ENCODE measurements around the gene VPS25.

Gene VPS25

GRCh38 chr17:42782166-42783061 is 9.2 kb downstream of the VPS25 start:
- Histone ChIP-seq H3K4me3 (ENCODE audit: extremely low read depth, insufficient read depth, low read length, poor library complexity, severe bottlenecking) (peak overlapping the region; percentile 53), H3K27ac (ENCODE audit: low read depth, low read length, severe bottlenecking) (no peak overlapping the region), H3K36me3 (ENCODE audit: control insufficient read depth, insufficient read depth, low read length) (peaks cover 32% of the 10 kb centered on the region), H3K9me3 (ENCODE audit: control insufficient read depth, low read length) (no peaks in the 10 kb centered on the region), H3K4me1 (ENCODE audit: control insufficient read depth, insufficient read depth, low read length, poor library complexity, severe bottlenecking) (peaks cover 31% of the 10 kb centered on the region)
- 84 to 85% methylated on average over 17 to 20 of the region's 29 CpGs for WGBS, 2 experiments (ENCODE audit: insufficient coverage in 2 of 2)

- H3K4me1 ChIP-seq (ENCODE audit: control insufficient read depth, insufficient read depth, low read length, poor library complexity, severe bottlenecking): peaks cover 31% of the 10 kb centered on the region
- no peaks in the 10 kb centered on the region for H3K9me3 ChIP-seq (ENCODE audit: control insufficient read depth, low read length)
- H3K27ac ChIP-seq (ENCODE audit: low read depth, low read length, severe bottlenecking): no peak overlapping the region
- peaks cover 33% of the 10 kb centered on the region for H3K36me3 ChIP-seq (ENCODE audit: control insufficient read depth, insufficient read depth, low read length)
- WGBS, 2 experiments (ENCODE audit: insufficient coverage in 2 of 2): 52 to 62% methylated on average over 7 to 8 of the region's 9 CpGs
- no peak overlapping the region for H3K4me3 ChIP-seq (ENCODE audit: extremely low read depth, insufficient read depth, low read length, poor library complexity, severe bottlenecking)
Observed at GRCh38 chr17:42783062-42783790, 10.0 kb downstream of the VPS25 start.

GRCh38 chr17:42783791-42784138 is 10.5 kb downstream of the VPS25 start:
- Histone ChIP-seq H3K27ac (ENCODE audit: low read depth, low read length, severe bottlenecking) (no peak overlapping the region), H3K4me3 (ENCODE audit: extremely low read depth, insufficient read depth, low read length, poor library complexity, severe bottlenecking) (no peak overlapping the region), H3K36me3 (ENCODE audit: control insufficient read depth, insufficient read depth, low read length) (peaks cover 32% of the 10 kb centered on the region), H3K4me1 (ENCODE audit: control insufficient read depth, insufficient read depth, low read length, poor library complexity, severe bottlenecking) (peaks cover 31% of the 10 kb centered on the region), H3K9me3 (ENCODE audit: control insufficient read depth, low read length) (no peaks in the 10 kb centered on the region)
- 85 to 86% methylated on average over 21 of the region's 22 CpGs for WGBS, 2 experiments (ENCODE audit: insufficient coverage in 2 of 2)

GRCh38 chr17:42784409-42784808 is 11.2 kb downstream of the VPS25 start:
- Histone ChIP-seq H3K36me3 (ENCODE audit: control insufficient read depth, insufficient read depth, low read length) (peaks cover 26% of the 10 kb centered on the region), H3K9me3 (ENCODE audit: control insufficient read depth, low read length) (no peaks in the 10 kb centered on the region), H3K27ac (ENCODE audit: low read depth, low read length, severe bottlenecking) (no peak overlapping the region), H3K4me1 (ENCODE audit: control insufficient read depth, insufficient read depth, low read length, poor library complexity, severe bottlenecking) (peaks cover 31% of the 10 kb centered on the region), H3K4me3 (ENCODE audit: extremely low read depth, insufficient read depth, low read length, poor library complexity, severe bottlenecking) (no peak overlapping the region)
- WGBS, 2 experiments (ENCODE audit: insufficient coverage in 2 of 2): 96 to 99% methylated on average over 20 of the region's 25 CpGs

- Histone ChIP-seq H3K27ac (ENCODE audit: low read depth, low read length, severe bottlenecking) (no peak overlapping the region), H3K4me3 (ENCODE audit: extremely low read depth, insufficient read depth, low read length, poor library complexity, severe bottlenecking) (no peak overlapping the region), H3K9me3 (ENCODE audit: control insufficient read depth, low read length) (no peaks in the 10 kb centered on the region), H3K36me3 (ENCODE audit: control insufficient read depth, insufficient read depth, low read length) (peaks cover 22% of the 10 kb centered on the region), H3K4me1 (ENCODE audit: control insufficient read depth, insufficient read depth, low read length, poor library complexity, severe bottlenecking) (peaks cover 31% of the 10 kb centered on the region)
- WGBS, 2 experiments (ENCODE audit: insufficient coverage in 2 of 2): 95 to 97% methylated on average over 42 to 48 of the region's 52 CpGs
Observed at GRCh38 chr17:42784811-42785592, 11.8 kb downstream of the VPS25 start.

GRCh38 chr17:42787266-42787665 is 14.0 kb downstream of the VPS25 start:
- Histone ChIP-seq H3K9me3 (ENCODE audit: control insufficient read depth, low read length) (no peaks in the 10 kb centered on the region), H3K36me3 (ENCODE audit: control insufficient read depth, insufficient read depth, low read length) (peaks cover 22% of the 10 kb centered on the region), H3K4me3 (ENCODE audit: extremely low read depth, insufficient read depth, low read length, poor library complexity, severe bottlenecking) (no peak overlapping the region), H3K27ac (ENCODE audit: low read depth, low read length, severe bottlenecking) (no peak overlapping the region), H3K4me1 (ENCODE audit: control insufficient read depth, insufficient read depth, low read length, poor library complexity, severe bottlenecking) (peaks cover 19% of the 10 kb centered on the region)
- 95 to 96% methylated on average over 9 to 10 of the region's 11 CpGs for WGBS, 2 experiments (ENCODE audit: insufficient coverage in 2 of 2)

- H3K4me3 ChIP-seq (ENCODE audit: extremely low read depth, insufficient read depth, low read length, poor library complexity, severe bottlenecking): no peak overlapping the region
Observed at GRCh38 chr17:42791948-42792347, 18.7 kb downstream of the VPS25 start.

GRCh38 chr17:42792545-42792944 is 19.3 kb downstream of the VPS25 start:
- H3K36me3 ChIP-seq (ENCODE audit: control insufficient read depth, insufficient read depth, low read length): peaks cover 40% of the 10 kb centered on the region
- 88% methylated on average over 4 of the region's 5 CpGs; no CpG with 5 or more reads in 1 of the 2 experiments for WGBS, 2 experiments (ENCODE audit: insufficient coverage in 2 of 2)
- H3K4me1 ChIP-seq (ENCODE audit: control insufficient read depth, insufficient read depth, low read length, poor library complexity, severe bottlenecking): peaks cover 2% of the 10 kb centered on the region
- no peak overlapping the region for H3K27ac ChIP-seq (ENCODE audit: low read depth, low read length, severe bottlenecking)
- no peak overlapping the region for H3K4me3 ChIP-seq (ENCODE audit: extremely low read depth, insufficient read depth, low read length, poor library complexity, severe bottlenecking)
- H3K9me3 ChIP-seq (ENCODE audit: control insufficient read depth, low read length): no peaks in the 10 kb centered on the region

More at GRCh38 chr17:42791948-42792347, 18.7 kb downstream of the VPS25 start:
- H3K9me3 ChIP-seq (ENCODE audit: control insufficient read depth, low read length): no peaks in the 10 kb centered on the region
- peaks cover 39% of the 10 kb centered on the region for H3K36me3 ChIP-seq (ENCODE audit: control insufficient read depth, insufficient read depth, low read length)
- H3K4me1 ChIP-seq (ENCODE audit: control insufficient read depth, insufficient read depth, low read length, poor library complexity, severe bottlenecking): no peaks in the 10 kb centered on the region
- H3K27ac ChIP-seq (ENCODE audit: low read depth, low read length, severe bottlenecking): no peak overlapping the region
- 93 to 100% methylated on average over 1 to 2 of the region's 2 CpGs for WGBS, 2 experiments (ENCODE audit: insufficient coverage in 2 of 2)

GRCh38 chr17:42795061-42795460 is 21.8 kb downstream of the VPS25 start:
- no peak overlapping the region for H3K27ac ChIP-seq (ENCODE audit: low read depth, low read length, severe bottlenecking)
- H3K9me3 ChIP-seq (ENCODE audit: control insufficient read depth, low read length): no peaks in the 10 kb centered on the region
- H3K36me3 ChIP-seq (ENCODE audit: control insufficient read depth, insufficient read depth, low read length): peaks cover 28% of the 10 kb centered on the region
- H3K4me1 ChIP-seq (ENCODE audit: control insufficient read depth, insufficient read depth, low read length, poor library complexity, severe bottlenecking): peaks cover 5% of the 10 kb centered on the region
- H3K4me3 ChIP-seq (ENCODE audit: extremely low read depth, insufficient read depth, low read length, poor library complexity, severe bottlenecking): no peak overlapping the region
- 95 to 100% methylated on average over 3 of the region's 4 CpGs for WGBS, 2 experiments (ENCODE audit: insufficient coverage in 2 of 2)

GRCh38 chr17:42795465-42795864 is 22.2 kb downstream of the VPS25 start:
- H3K36me3 ChIP-seq (ENCODE audit: control insufficient read depth, insufficient read depth, low read length): peaks cover 28% of the 10 kb centered on the region
- H3K27ac ChIP-seq (ENCODE audit: low read depth, low read length, severe bottlenecking): no peak overlapping the region
- H3K4me3 ChIP-seq (ENCODE audit: extremely low read depth, insufficient read depth, low read length, poor library complexity, severe bottlenecking): no peak overlapping the region
- 94 to 96% methylated on average over 6 to 7 of the region's 10 CpGs for WGBS, 2 experiments (ENCODE audit: insufficient coverage in 2 of 2)
- H3K4me1 ChIP-seq (ENCODE audit: control insufficient read depth, insufficient read depth, low read length, poor library complexity, severe bottlenecking): peaks cover 5% of the 10 kb centered on the region
- no peaks in the 10 kb centered on the region for H3K9me3 ChIP-seq (ENCODE audit: control insufficient read depth, low read length)
